Osteoblast (primary cell): ENCODE results near the gene DYNC1I1. TPM values are rescaled to one million over a fixed set of nuclear protein-coding genes. Genes with fewer than 3 reads are reported as not detected.

ENCODE experiments used
- DNase-seq: peaks from one replicate; pipeline ENCODE4 v3.0.0; 2011; ENCODE audit warnings: low spot score, mixed read lengths; ENCODE audit not compliant: insufficient read length; ENCODE audit errors: missing footprints
- H2AFZ ChIP-seq: 2 replicates; pipeline ENCODE4 v1.6.0; 2011; ENCODE audit warnings: mild to moderate bottlenecking, low read length
- H3K27ac ChIP-seq: 2 replicates; pipeline ENCODE4 v1.5.1; 2011; ENCODE audit warnings: mild to moderate bottlenecking, low read depth, low read length, moderate library complexity
- H3K27me3 ChIP-seq: 2 replicates; pipeline ENCODE4 v1.6.0; 2012; ENCODE audit warnings: mild to moderate bottlenecking, control low read depth, inconsistent platforms, low read length, moderate library complexity; ENCODE audit not compliant: insufficient read depth
- H3K36me3 ChIP-seq: 2 replicates; pipeline ENCODE4 v1.5.1; 2011; ENCODE audit warnings: mild to moderate bottlenecking, low read length, control low read depth, moderate library complexity; ENCODE audit not compliant: insufficient read depth
- H3K4me1 ChIP-seq: 2 replicates; pipeline ENCODE4 v1.5.1; 2011; ENCODE audit warnings: mild to moderate bottlenecking, low read length, control low read depth, moderate library complexity; ENCODE audit not compliant: insufficient read depth
- H3K4me2 ChIP-seq: 2 replicates; pipeline ENCODE4 v1.6.0; 2011; ENCODE audit warnings: mild to moderate bottlenecking, low read length; ENCODE audit not compliant: insufficient read depth
- H3K4me3 ChIP-seq: fragments of 200-600 bp; sonication (generic); 3 replicates; pipeline ENCODE4 v1.5.1; 2012; ENCODE audit warnings: mild to moderate bottlenecking, low read length, inconsistent platforms; ENCODE audit not compliant: insufficient read depth
- H3K79me2 ChIP-seq: 2 replicates; pipeline ENCODE4 v1.6.0; 2012; ENCODE audit warnings: mild to moderate bottlenecking, low read length, control low read depth, inconsistent platforms; ENCODE audit not compliant: insufficient read depth
- H3K9me3 ChIP-seq: 2 replicates; pipeline ENCODE4 v1.5.1; 2011; ENCODE audit warnings: low read depth, low read length, control low read depth
- H4K20me1 ChIP-seq: 2 replicates; pipeline ENCODE4 v1.6.0; 2012; ENCODE audit warnings: mild to moderate bottlenecking, low read length, control low read depth; ENCODE audit not compliant: insufficient read depth
- total RNA-seq: library from RNA; depleted of rRNA; stranded (reverse); fragments of >200 nt; gene quantifications from 2 replicates; pipeline ENCODE4 v1.2.3, GENCODE V29; 2012
- TF ChIP-seq, protein P1 (sequence below): IDR thresholded peaks from 2 replicates; pipeline ENCODE4 v1.5.1; 2011; ENCODE audit warnings: mild to moderate bottlenecking, low read depth, low read length, moderate library complexity; ENCODE audit errors: extremely low read depth

The DYNC1I1 gene
- total RNA-seq, 1 donor = 2.2 TPM

DNA sequence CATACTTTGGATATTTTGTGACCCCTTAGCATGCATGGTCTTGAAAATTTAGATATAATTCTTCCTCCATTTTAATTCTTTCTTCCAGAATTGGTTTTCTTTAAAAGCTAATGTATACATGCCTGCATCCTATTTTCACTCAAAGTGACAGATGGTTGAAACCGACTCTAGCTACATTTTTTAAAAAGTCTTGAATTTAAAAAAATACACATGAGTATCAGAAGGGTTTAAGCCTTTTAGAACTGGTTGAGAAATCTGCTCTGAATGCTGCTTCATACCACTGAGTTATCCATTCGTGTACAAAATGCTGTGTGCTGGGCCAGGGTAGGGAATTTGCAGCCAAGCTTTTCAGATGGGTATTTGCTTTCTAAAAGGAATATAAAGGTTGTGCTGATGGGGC lies 16.5 kb downstream of the DYNC1I1 start:
- Histone ChIP-seq H3K79me2 (no peaks in the 10 kb centered on the region), H2AFZ (no peak overlapping the region), H3K9me3 (no peaks in the 10 kb centered on the region), H4K20me1 (no peaks in the 10 kb centered on the region), H3K4me3 (no peak overlapping the region), H3K4me2 (no peak overlapping the region), H3K27me3 (no peaks in the 10 kb centered on the region), H3K4me1 (no peaks in the 10 kb centered on the region), H3K27ac (no peak overlapping the region), H3K36me3 (no peaks in the 10 kb centered on the region)
- DNase-seq = no peak
- TF ChIP-seq, protein P1, sequence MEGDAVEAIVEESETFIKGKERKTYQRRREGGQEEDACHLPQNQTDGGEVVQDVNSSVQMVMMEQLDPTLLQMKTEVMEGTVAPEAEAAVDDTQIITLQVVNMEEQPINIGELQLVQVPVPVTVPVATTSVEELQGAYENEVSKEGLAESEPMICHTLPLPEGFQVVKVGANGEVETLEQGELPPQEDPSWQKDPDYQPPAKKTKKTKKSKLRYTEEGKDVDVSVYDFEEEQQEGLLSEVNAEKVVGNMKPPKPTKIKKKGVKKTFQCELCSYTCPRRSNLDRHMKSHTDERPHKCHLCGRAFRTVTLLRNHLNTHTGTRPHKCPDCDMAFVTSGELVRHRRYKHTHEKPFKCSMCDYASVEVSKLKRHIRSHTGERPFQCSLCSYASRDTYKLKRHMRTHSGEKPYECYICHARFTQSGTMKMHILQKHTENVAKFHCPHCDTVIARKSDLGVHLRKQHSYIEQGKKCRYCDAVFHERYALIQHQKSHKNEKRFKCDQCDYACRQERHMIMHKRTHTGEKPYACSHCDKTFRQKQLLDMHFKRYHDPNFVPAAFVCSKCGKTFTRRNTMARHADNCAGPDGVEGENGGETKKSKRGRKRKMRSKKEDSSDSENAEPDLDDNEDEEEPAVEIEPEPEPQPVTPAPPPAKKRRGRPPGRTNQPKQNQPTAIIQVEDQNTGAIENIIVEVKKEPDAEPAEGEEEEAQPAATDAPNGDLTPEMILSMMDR = no peak

DNA sequence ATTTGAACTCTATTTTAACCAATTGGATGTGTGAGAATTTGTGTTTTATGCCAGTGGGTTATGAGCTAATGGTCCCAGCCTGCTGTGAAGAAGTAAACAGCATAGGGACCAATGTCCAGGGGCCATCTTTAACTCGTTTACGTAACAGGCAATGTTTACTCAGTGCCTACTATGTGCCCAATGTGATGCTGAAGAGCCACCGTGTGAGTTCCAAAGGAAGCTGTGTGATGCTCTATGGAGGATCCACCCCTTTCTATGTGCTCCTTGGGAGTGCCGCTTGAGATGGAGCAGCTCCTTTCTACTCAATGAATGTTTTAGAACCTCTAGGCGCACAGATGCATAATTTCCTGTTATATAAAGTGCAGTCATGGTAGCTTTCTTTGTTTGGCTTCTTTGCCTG lies 21.3 kb downstream of the DYNC1I1 start:
- TF ChIP-seq, protein P1 = no peak

DNA sequence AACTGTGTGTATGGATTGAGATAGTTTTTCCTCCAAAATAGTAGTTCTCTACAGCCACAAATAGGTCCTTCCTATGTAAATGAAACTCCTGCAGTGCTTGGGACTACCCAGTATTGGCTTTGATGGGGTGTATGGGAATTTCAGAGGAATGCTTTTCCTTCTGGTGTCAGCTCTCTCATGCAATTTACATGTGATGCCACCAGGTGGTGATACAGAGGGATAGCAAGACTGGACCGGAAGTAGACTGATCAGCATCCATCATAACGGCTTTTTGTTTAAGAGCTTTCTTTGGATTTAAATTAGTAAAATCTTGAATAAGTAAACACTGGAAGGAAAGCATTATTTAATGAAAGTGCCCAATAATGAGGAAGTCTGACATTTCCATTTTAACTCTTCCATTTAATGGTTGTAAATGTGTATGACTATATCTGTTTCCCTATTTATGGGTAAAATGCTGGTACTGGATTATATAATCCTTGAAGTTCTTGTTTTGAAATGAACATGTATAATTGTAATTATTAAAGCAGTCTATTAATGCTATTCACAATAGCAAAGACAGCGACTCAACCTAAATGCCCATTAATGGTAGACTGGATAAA lies 22.7 kb downstream of the DYNC1I1 start:
- Histone ChIP-seq H3K9me3 (no peaks in the 10 kb centered on the region), H3K79me2 (no peaks in the 10 kb centered on the region), H3K27ac (no peak overlapping the region), H3K27me3 (no peaks in the 10 kb centered on the region), H3K4me1 (peaks cover 8% of the 10 kb centered on the region), H3K4me3 (no peak overlapping the region), H3K4me2 (no peak overlapping the region), H4K20me1 (no peaks in the 10 kb centered on the region), H2AFZ (no peak overlapping the region), H3K36me3 (no peaks in the 10 kb centered on the region)
- DNase-seq = no peak
- TF ChIP-seq, protein P1 = peak; percentile 62

More for the DNA sequence above, 21.3 kb downstream of the DYNC1I1 start:
- Histone ChIP-seq H3K4me1 (peaks cover 5% of the 10 kb centered on the region), H3K36me3 (no peaks in the 10 kb centered on the region), H2AFZ (no peak overlapping the region), H3K4me2 (no peak overlapping the region), H3K9me3 (no peaks in the 10 kb centered on the region), H3K4me3 (no peak overlapping the region), H3K79me2 (no peaks in the 10 kb centered on the region), H4K20me1 (no peaks in the 10 kb centered on the region), H3K27ac (no peak overlapping the region), H3K27me3 (no peaks in the 10 kb centered on the region)
- DNase-seq = no peak

DNA sequence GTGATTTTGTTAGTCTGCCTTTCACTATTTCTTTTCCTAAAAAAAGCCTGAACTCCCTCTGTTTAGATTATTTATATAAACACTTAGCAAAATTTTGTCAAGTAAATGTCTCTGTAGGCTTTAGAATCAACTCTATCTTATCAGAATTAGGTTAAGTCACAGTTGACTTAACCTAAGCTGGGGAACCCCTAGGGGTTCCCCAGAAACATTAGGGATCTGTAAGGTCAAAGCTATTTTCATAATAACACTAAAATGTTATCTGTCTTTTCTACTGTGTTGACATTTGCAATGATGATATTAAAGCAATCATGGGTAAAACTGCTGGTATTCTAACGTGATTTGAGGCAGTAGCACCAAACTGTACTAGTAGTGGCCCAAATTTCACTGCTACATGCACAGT lies 24.3 kb downstream of the DYNC1I1 start:
- peaks cover 8% of the 10 kb centered on the region for H3K4me1 ChIP-seq
- no peak overlapping the region for H2AFZ ChIP-seq
- no peaks in the 10 kb centered on the region for H3K27me3 ChIP-seq
- H3K4me2 ChIP-seq = no peak overlapping the region
- H4K20me1 ChIP-seq = no peaks in the 10 kb centered on the region
- DNase-seq = no peak
- no peak overlapping the region for H3K4me3 ChIP-seq
- TF ChIP-seq, protein P1 = no peak
- no peaks in the 10 kb centered on the region for H3K36me3 ChIP-seq
- no peaks in the 10 kb centered on the region for H3K79me2 ChIP-seq
- H3K9me3 ChIP-seq = no peaks in the 10 kb centered on the region
- no peak overlapping the region for H3K27ac ChIP-seq
